IMR-90 (cell line): ENCODE results near the gene ZNF821. TPM values are rescaled to one million over a fixed set of nuclear protein-coding genes. Genes with fewer than 3 reads are reported as not detected.

Source experiments
- ATAC-seq: fragments of 200-7000 bp; cut with Tn5 transposase; 2 replicates; pipeline ENCODE4 v1.9.1; 2020; ENCODE audit warnings: low read depth, mild to moderate bottlenecking, moderate library complexity
- BruUV-seq: library from RNA; stranded (reverse); fragments of 400-500 nt; replicated peaks from 2 replicates; lab custom pipeline; 2021; lab: Mats Ljungman, UMichigan
- CTCF ChIA-PET: fragments of 300-600 bp; formaldehyde crosslinking; extraction: SDS; loops from one replicate; lab custom pipeline; 2021; ENCODE audit warnings: antibody characterized with exemption; lab: Yijun Ruan, JAX
- POLR2A ChIA-PET: fragments of 300-600 bp; sonication (Branson Sonifier 250); formaldehyde crosslinking; loops from one replicate; lab custom pipeline; 2022; ENCODE audit warnings: antibody characterized with exemption; ENCODE audit not compliant: unreplicated experiment; lab: Charles Lee
- DNase-seq: peaks from one replicate; pipeline ENCODE4 v3.0.0; 2013
- H2AFZ ChIP-seq: replicated peaks from 2 replicates; pipeline ENCODE3; 2013; ENCODE audit warnings: low read length, mild to moderate bottlenecking; ENCODE audit not compliant: poor library complexity
- H2AK5ac ChIP-seq: 2 replicates; pipeline ENCODE4 v1.6.1; 2013; ENCODE audit warnings: low read depth, low read length, inconsistent platforms
- H2AK9ac ChIP-seq: replicated peaks from 2 replicates; pipeline ENCODE3; 2013; ENCODE audit warnings: mild to moderate bottlenecking, low read depth, low read length, moderate library complexity; ENCODE audit not compliant: poor library complexity
- H2BK120ac ChIP-seq: 2 replicates; pipeline ENCODE4 v1.6.1; 2013; ENCODE audit warnings: low read depth, low read length, inconsistent platforms
- H2BK15ac ChIP-seq: 3 replicates; pipeline ENCODE4 v1.6.1; 2013; ENCODE audit warnings: low read depth, low read length, inconsistent platforms
- H2BK20ac ChIP-seq: 2 replicates; pipeline ENCODE4 v1.6.1; 2013; ENCODE audit warnings: low read depth, mild to moderate bottlenecking, inconsistent platforms, low read length, moderate library complexity
- H2BK5ac ChIP-seq: 2 replicates; pipeline ENCODE4 v1.6.1; 2013; ENCODE audit warnings: mild to moderate bottlenecking, low read depth, low read length, inconsistent platforms; ENCODE audit not compliant: poor library complexity, severe bottlenecking
- H3K14ac ChIP-seq: replicated peaks from 2 replicates; pipeline ENCODE4 v1.6.1; 2013; ENCODE audit warnings: low read depth, low read length, inconsistent platforms
- H3K18ac ChIP-seq: 2 replicates; pipeline ENCODE4 v1.6.1; 2013; ENCODE audit warnings: low read depth, low read length, control low read depth
- H3K23ac ChIP-seq: 2 replicates; pipeline ENCODE4 v1.6.1; 2013; ENCODE audit warnings: low read depth, low read length, inconsistent platforms
- H3K27ac ChIP-seq: 2 replicates; pipeline ENCODE4 v1.5.1; 2013; ENCODE audit warnings: mild to moderate bottlenecking, control low read depth, low read length; ENCODE audit not compliant: insufficient read depth
- H3K27me3 ChIP-seq: 2 replicates; pipeline ENCODE4 v1.6.1; 2013; ENCODE audit warnings: low read length; ENCODE audit not compliant: control insufficient read depth, insufficient read depth
- H3K36me3 ChIP-seq: 2 replicates; pipeline ENCODE4 v1.6.1; 2013; ENCODE audit warnings: low read length, mixed read lengths; ENCODE audit not compliant: control insufficient read depth, insufficient read depth
- H3K4ac ChIP-seq: 2 replicates; pipeline ENCODE4 v1.6.1; 2013; ENCODE audit warnings: low read depth, low read length, inconsistent platforms
- H3K4me1 ChIP-seq: 2 replicates; pipeline ENCODE4 v1.6.1; 2013; ENCODE audit warnings: low read length, mixed read lengths; ENCODE audit not compliant: control insufficient read depth, insufficient read depth
- H3K4me2 ChIP-seq: 2 replicates; pipeline ENCODE4 v1.6.1; 2013; ENCODE audit warnings: low read depth, mild to moderate bottlenecking, control low read depth, low read length, moderate library complexity
- H3K4me3 ChIP-seq: 2 replicates; pipeline ENCODE4 v1.5.1; 2013; ENCODE audit warnings: low read depth, mild to moderate bottlenecking, control low read depth, low read length, moderate library complexity; ENCODE audit not compliant: insufficient read depth
- H3K56ac ChIP-seq: 2 replicates; pipeline ENCODE4 v1.6.1; 2013; ENCODE audit warnings: low read length, inconsistent platforms; ENCODE audit not compliant: insufficient read depth; ENCODE audit errors: extremely low read depth
- H3K79me1 ChIP-seq, 2 experiments: 2 replicates each; pipeline ENCODE4 v1.6.1; 2013; ENCODE audit warnings: low read length in 2 of 2, inconsistent platforms in 1 of 2, low read depth in 1 of 2
- H3K9ac ChIP-seq: 2 replicates; pipeline ENCODE4 v1.6.1; 2013; ENCODE audit warnings: low read depth, low read length, control low read depth
- H3K9me1 ChIP-seq: 2 replicates; pipeline ENCODE4 v1.6.1; 2013; ENCODE audit warnings: low read length, inconsistent platforms; ENCODE audit not compliant: insufficient read depth
- H3K9me3 ChIP-seq: 2 replicates; pipeline ENCODE4 v1.6.1; 2013; ENCODE audit warnings: low read length; ENCODE audit not compliant: control insufficient read depth, insufficient read depth
- H4K20me1 ChIP-seq: 2 replicates; pipeline ENCODE4 v1.6.1; 2013; ENCODE audit warnings: low read length, inconsistent platforms; ENCODE audit not compliant: insufficient read depth
- H4K5ac ChIP-seq: 2 replicates; pipeline ENCODE4 v1.6.1; 2013; ENCODE audit warnings: mild to moderate bottlenecking, low read depth, low read length, control low read depth
- H4K8ac ChIP-seq, 2 experiments: 2 replicates each; pipeline ENCODE4 v1.6.1; 2013; ENCODE audit warnings: low read depth in 2 of 2, low read length in 2 of 2, control low read depth in 1 of 2, inconsistent platforms in 1 of 2
- H4K91ac ChIP-seq: 2 replicates; pipeline ENCODE4 v1.6.1; 2013; ENCODE audit warnings: low read depth, low read length, inconsistent platforms; ENCODE audit not compliant: insufficient read depth
- MAFK ChIP-seq: IDR thresholded peaks from 2 replicates; pipeline ENCODE4 v1.6.1; 2012; ENCODE audit warnings: low read depth, low read length, improper control_type of control experiment
- NFE2L2 ChIP-seq: fragments of 150-350 bp; IDR thresholded peaks from 2 replicates; pipeline ENCODE4 v1.6.1; 2016; ENCODE audit warnings: low read depth, mild to moderate bottlenecking, low read length
- POLR2A ChIP-seq: IDR thresholded peaks from 2 replicates; pipeline ENCODE4 v1.6.1; 2012; ENCODE audit warnings: mild to moderate bottlenecking, low read depth, low read length
- RCOR1 ChIP-seq: IDR thresholded peaks from 2 replicates; pipeline ENCODE4 v1.6.1; 2012; ENCODE audit warnings: mild to moderate bottlenecking, low read length, improper control_type of control experiment; ENCODE audit not compliant: insufficient replicate concordance
- RFX5 ChIP-seq: IDR thresholded peaks from 2 replicates; pipeline ENCODE4 v1.8.0; 2012; ENCODE audit warnings: low read depth, mild to moderate bottlenecking, low read length, moderate library complexity
- WGBS, 2 experiments: methylation state at CpG; one replicate each; pipeline versions ENCODE4 v1.1.5 to v1.1.7; 2013; ENCODE audit warnings: missing lambda C conversion rate in 2 of 2; ENCODE audit not compliant: insufficient read length in 1 of 2; ENCODE audit errors: extremely low coverage in 2 of 2; 5-methylcytosine and 5-hydroxymethylcytosine counted together
- dilution Hi-C: fragments of 300-500 bp; cut with HindIII; formaldehyde crosslinking; loops from one replicate; pipeline ENCODE4 v1.14.3; 2018; ENCODE audit warnings: low sequenced_read_pairs; ENCODE audit not compliant: unreplicated experiment
- in situ Hi-C: fragments of 300-500 bp; cut with MboI; formaldehyde crosslinking; loops from 3 replicates; pipeline ENCODE4 v1.14.3; 2019; ENCODE audit warnings: low sequenced_read_pairs, inconsistent platforms, mixed read lengths
- intact Hi-C: fragments of 100-400 bp; cut with micrococcal nuclease; formaldehyde crosslinking; loops from 2 replicates; pipeline ENCODE4 v1.10.0; 2022
- polyA plus RNA-seq, 3 experiments: library from polyadenylated mRNA; depleted of rRNA; stranded (reverse); fragments of >200 nt; gene quantifications; 2 replicates each; pipeline ENCODE4 v1.2.3, GENCODE V29; 2012; ENCODE audit warnings: low replicate concordance in 1 of 3
- total RNA-seq: library from RNA; depleted of rRNA; stranded (reverse); fragments of >200 nt; gene quantifications from 2 replicates; pipeline ENCODE4 v1.2.3, GENCODE V29; 2012

ZNF821 gene
- total and polyA plus RNA-seq, 2 of the 4 experiments (the other 2 are of a cell fraction): 5.9 to 6.0 TPM

GRCh38 chr16:71880176-71880575 is 3.8 kb downstream of the ZNF821 start:
- dilution Hi-C loops (no loop called here), intact Hi-C loops (loop anchor here (5.0 kb wide), 2 partner anchors 73 to 108 kb away; partner anchors contain the start of gene AP1G1), in situ Hi-C loops (no loop called here)
- H4K8ac ChIP-seq: no peak overlapping the region
- H3K18ac ChIP-seq: no peak overlapping the region
- no peak overlapping the region for H2AK5ac ChIP-seq
- no TSS peak for BruUV-seq
- no peak overlapping the region for H3K23ac ChIP-seq
- no peak overlapping the region for H3K14ac ChIP-seq
- H3K27me3 ChIP-seq: no peaks in the 10 kb centered on the region
- no peak overlapping the region for H3K4me3 ChIP-seq
- H3K56ac ChIP-seq: no peak overlapping the region
- no peak overlapping the region for H3K4me2 ChIP-seq
- H2BK120ac ChIP-seq: no peak overlapping the region
- H2AK9ac ChIP-seq: no peak overlapping the region
- H3K9me3 ChIP-seq: no peaks in the 10 kb centered on the region
- WGBS, 2 experiments: 100% methylated on average over 1 of the region's 4 CpGs; no CpG with 5 or more reads in 1 of the 2 experiments
- H3K79me1 ChIP-seq: peaks cover 2 to 9% of the 10 kb centered on the region in 2 experiments
- POLR2A ChIA-PET: no interaction called here
- H2BK15ac ChIP-seq: no peak overlapping the region
- CTCF ChIA-PET: no interaction called here
- TF ChIP-seq RCOR1 (no peak), MAFK (no peak), POLR2A (no peak), NFE2L2 (no peak), RFX5 (no peak)
- H3K4ac ChIP-seq: no peak overlapping the region
- no peaks in the 10 kb centered on the region for H3K9me1 ChIP-seq
- ATAC-seq (no peak), DNase-seq (no peak)
- H2BK5ac ChIP-seq: no peak overlapping the region
- H3K4me1 ChIP-seq: peaks cover 2% of the 10 kb centered on the region; the same call in 1 of the 2 replicates
- no peak overlapping the region for H2AFZ ChIP-seq
- no peak overlapping the region for H4K91ac ChIP-seq
- H2BK20ac ChIP-seq: no peak overlapping the region
- no peak overlapping the region for H4K5ac ChIP-seq
- H4K20me1 ChIP-seq: no peaks in the 10 kb centered on the region
- H3K27ac ChIP-seq: no peak overlapping the region
- H3K36me3 ChIP-seq: peaks cover 19% of the 10 kb centered on the region
- no peak overlapping the region for H3K9ac ChIP-seq
